Skeletal muscle tissue (tissue), 4 donors: ENCODE measurements around the gene PITPNM3. TPM values are rescaled to one million over a fixed set of nuclear protein-coding genes. Genes with fewer than 3 reads are reported as not detected.

ENCODE experiments used
- H3K27ac ChIP-seq: one replicate; pipeline ENCODE4 v1.7.0; 2013; ENCODE audit warnings: mild to moderate bottlenecking, low read depth, low read length, inconsistent platforms
- H3K27me3 ChIP-seq, 3 donors: one replicate each; pipeline ENCODE4 v1.7.0; 2013; ENCODE audit warnings: low read length in 3 of 3; ENCODE audit not compliant: control insufficient read depth in 3 of 3, insufficient read depth in 3 of 3
- H3K36me3 ChIP-seq, 3 donors: one replicate each; pipeline ENCODE4 v1.7.0; 2013; ENCODE audit warnings: low read length in 3 of 3; ENCODE audit not compliant: control insufficient read depth in 3 of 3, insufficient read depth in 3 of 3
- H3K4me1 ChIP-seq, 3 donors: one replicate each; pipeline ENCODE4 v1.7.0; 2013; ENCODE audit warnings: low read length in 3 of 3, mild to moderate bottlenecking in 3 of 3; ENCODE audit not compliant: control insufficient read depth in 3 of 3, insufficient read depth in 3 of 3
- H3K4me3 ChIP-seq, 3 donors: one replicate each; pipeline ENCODE4 v1.7.0; 2013; ENCODE audit warnings: low read length in 3 of 3
- H3K9ac ChIP-seq, 3 donors: one replicate each; pipeline ENCODE4 v1.7.0; 2013; ENCODE audit warnings: low read length in 3 of 3, mild to moderate bottlenecking in 3 of 3, moderate library complexity in 2 of 3, low read depth in 1 of 3
- H3K9me3 ChIP-seq, 3 donors: one replicate each; pipeline ENCODE4 v1.7.0; 2013; ENCODE audit warnings: low read length in 3 of 3; ENCODE audit not compliant: control insufficient read depth in 3 of 3
- total RNA-seq: library from RNA; depleted of rRNA; stranded (reverse); fragments of >200 nt; gene quantifications from one replicate; pipeline ENCODE4 v1.2.3, GENCODE V29; 2014
- donor health status: Osteomylitis.

The PITPNM3 gene
- total RNA-seq, 1 donor from 2014 or later = 1.0 TPM

DNA sequence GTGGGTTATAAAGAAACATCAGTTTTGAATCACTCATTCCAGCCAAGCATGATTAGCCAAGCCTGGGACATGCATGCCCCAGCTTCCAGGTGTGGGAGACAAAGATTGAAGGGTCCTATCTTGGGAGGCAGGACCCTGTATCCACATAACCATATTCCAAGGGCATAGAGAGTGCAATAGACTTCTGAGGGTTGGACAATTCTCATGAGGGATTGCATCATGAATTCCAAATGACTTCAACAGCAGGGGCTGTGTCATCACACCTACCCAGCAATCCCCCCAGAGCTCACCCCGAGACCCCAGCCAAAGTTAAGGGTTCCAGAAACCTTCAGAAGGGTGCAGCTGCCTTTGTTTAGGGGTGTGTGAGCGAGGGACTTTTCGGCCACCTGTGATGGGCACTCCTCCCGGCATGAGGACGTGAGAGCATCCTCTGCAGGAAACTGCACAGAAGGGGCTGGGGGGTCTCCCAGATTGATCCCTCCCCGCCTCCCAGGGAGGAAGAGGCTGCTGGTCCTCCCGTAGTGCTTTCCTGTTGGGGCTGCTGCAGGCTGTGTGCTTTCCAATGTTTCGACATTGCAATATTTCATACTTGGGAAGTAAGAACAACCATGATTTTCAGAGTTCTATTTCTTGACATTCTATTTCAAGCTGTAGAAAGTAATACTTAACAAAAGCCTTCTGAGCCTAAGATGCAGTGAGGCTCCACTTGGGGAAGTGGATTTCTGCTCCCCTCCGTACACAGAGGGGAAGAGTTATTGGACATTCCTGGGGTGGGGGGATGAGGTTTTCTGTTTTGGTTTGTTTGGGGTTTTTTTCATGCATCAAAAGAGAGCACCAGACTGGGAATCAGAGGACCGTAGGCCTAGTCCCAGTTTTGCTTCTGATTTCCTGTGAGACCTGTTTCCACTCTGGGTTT lies 13.3 kb upstream of the PITPNM3 start:
- Histone ChIP-seq H3K27ac (no peak overlapping the region), H3K9me3 (no peaks in the 10 kb centered on the region), H3K4me3 (no peak overlapping the region), H3K36me3 (no peaks in the 10 kb centered on the region), H3K9ac (no peak overlapping the region), H3K27me3 (peaks cover 9 to 30% (median 15%) of the 10 kb centered on the region in 3 donors), H3K4me1 (peaks cover 0 to 6% (median under 1%) of the 10 kb centered on the region in 3 donors)

DNA sequence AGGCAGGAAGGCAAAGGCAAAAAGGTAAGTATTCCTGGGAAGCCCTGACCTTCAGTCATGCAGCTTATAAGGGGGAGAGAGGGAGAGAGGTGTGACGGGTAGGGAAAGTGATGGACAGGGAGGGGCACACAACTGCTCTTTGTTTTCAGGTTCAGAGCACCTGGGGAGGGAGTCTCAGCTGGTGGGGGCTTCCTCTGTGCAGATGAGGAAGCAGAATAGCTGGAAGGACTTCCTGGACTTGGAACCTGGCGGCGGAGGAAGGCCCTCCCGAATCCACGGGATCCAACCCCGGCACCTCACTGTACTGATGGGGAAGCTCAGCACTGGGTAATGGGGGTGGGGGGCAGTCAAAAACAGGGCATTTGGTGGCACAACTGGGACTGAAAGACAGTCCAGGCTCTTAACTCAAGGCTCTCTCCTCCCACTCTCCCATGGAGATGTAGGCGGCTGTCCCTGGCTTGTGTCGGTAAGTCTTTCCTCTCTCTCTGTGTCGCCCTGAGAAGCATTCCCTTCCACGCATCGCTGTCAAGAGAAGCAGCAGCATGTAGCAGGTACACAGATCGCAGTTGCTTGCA lies 11.9 kb upstream of the PITPNM3 start:
- peaks cover 9 to 30% (median 15%) of the 10 kb centered on the region in 3 donors for H3K27me3 ChIP-seq
- no peak overlapping the region for H3K9ac ChIP-seq
- H3K9me3 ChIP-seq = no peaks in the 10 kb centered on the region
- no peak overlapping the region for H3K4me3 ChIP-seq
- peaks cover 0 to 5% (median 0%) of the 10 kb centered on the region in 3 donors for H3K4me1 ChIP-seq
- H3K36me3 ChIP-seq = no peaks in the 10 kb centered on the region
- H3K27ac ChIP-seq = no peak overlapping the region

DNA sequence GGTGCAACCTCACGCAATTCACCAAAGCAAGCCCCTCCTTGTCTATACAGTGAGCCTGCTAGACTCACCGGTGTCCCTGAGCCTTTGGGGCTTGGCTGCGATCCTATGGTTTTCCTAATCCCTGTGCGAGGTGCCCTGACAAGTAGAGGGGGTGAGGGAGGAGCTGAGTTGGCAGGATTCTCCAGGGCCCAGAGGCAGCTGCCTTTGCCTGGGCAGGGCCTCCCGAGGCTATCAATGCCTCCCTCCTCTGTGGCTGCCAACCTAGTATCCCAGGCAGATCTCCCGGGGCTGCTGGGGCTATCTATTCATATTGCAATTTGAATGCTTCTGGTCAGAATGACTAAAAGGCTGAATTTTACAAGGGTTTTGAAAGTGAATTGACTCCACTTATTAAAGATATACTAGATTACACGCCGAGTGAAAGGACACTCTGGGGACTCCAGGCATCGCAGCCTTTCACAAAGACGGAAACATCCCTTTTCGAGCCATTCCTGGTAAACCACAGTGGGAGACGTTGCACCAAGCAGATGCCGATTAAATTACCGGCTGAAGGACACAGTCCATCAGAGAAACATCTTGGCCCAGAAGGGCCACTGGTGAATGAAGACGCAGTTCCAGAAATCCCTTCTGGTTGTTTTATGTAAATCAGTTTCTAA lies 11.3 kb upstream of the PITPNM3 start:
- Histone ChIP-seq H3K9ac (no peak overlapping the region), H3K27ac (no peak overlapping the region), H3K36me3 (no peaks in the 10 kb centered on the region)

DNA sequence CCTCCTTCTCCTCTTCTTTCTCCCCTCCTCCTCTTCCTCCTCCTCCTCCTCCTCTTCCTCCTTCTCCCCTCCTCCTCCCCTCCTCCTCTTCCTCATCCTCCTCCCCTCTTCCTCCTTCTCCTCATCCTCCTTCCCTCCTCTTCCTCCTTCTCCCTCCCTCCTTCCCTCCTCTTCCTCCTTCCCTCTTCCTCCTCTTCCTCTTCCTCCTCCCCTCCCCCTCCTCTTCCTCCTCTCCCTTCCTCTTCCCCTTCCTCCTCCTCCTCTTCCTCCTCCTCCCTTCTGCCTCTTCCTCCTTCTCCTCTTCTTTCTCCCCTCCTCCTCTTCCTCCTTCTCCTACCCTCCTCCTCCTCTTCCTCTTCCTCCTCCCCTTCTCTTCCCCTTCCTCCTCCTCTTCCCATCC lies 5.1 kb upstream of the PITPNM3 start:
- Histone ChIP-seq H3K9me3 (no peaks in the 10 kb centered on the region), H3K36me3 (no peaks in the 10 kb centered on the region), H3K4me3 (no peak overlapping the region), H3K9ac (no peak overlapping the region), H3K4me1 (no peaks in the 10 kb centered on the region), H3K27me3 (peaks cover 13 to 18% (median 15%) of the 10 kb centered on the region in 3 donors), H3K27ac (no peak overlapping the region)

More for the DNA sequence above, 11.3 kb upstream of the PITPNM3 start:
- no peaks in the 10 kb centered on the region for H3K9me3 ChIP-seq
- H3K27me3 ChIP-seq = peaks cover 9 to 28% (median 14%) of the 10 kb centered on the region in 3 donors
- no peak overlapping the region for H3K4me3 ChIP-seq
- peaks cover 0 to 5% (median 0%) of the 10 kb centered on the region in 3 donors for H3K4me1 ChIP-seq

DNA sequence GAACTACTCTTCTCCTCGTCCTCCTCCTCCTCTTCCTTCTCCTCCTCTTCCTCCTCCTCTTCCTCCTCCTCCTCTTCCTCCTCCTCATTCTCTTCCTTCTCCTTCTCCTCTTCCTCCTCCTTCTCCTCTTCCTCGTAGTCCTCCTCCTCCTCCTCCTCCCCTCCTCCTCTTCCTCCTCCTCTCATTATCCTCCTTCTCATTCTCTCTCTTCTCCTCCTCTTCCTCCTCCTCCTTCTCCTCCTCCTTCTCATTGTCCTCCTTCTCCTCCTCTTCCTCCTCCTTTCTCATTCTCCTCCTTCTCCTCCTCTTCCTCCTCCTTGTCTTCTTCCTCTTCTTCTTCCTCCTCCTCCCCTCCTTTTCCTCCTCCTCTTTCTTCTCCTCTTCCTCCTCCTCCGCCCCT lies 4.1 kb upstream of the PITPNM3 start:
- no peak overlapping the region for H3K27ac ChIP-seq
- no peaks in the 10 kb centered on the region for H3K9me3 ChIP-seq
- H3K4me1 ChIP-seq = peaks cover 2 to 4% (median 4%) of the 10 kb centered on the region in 3 donors
- H3K4me3 ChIP-seq = no peak overlapping the region
- no peak overlapping the region for H3K9ac ChIP-seq
- H3K27me3 ChIP-seq = peaks cover 16 to 22% (median 21%) of the 10 kb centered on the region in 3 donors
- H3K36me3 ChIP-seq = no peaks in the 10 kb centered on the region

DNA sequence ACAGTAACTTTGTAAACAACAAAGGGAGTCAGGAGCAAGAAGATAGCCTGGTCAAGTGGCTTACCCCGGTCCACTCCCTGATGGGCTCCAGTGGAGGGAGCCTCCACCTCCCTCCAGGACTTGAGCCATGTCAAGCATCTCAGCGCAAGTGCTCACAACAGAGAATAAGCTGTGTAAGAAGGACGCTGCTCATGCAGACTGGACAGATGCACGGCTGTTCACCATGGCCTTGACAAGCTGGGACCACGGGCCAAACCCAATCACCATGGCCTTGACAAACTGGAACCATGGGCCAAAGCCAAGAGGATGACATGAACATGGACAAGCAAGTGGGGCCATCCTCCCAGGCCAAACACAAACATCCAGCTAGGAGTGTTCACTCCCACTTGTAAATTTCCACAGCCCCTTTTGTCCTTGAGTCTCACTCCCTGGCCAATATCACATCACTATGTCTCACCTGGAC lies 3.4 kb upstream of the PITPNM3 start:
- Histone ChIP-seq H3K9ac (no peak overlapping the region), H3K27ac (no peak overlapping the region), H3K9me3 (no peaks in the 10 kb centered on the region), H3K4me1 (peaks cover 8 to 11% (median 11%) of the 10 kb centered on the region in 3 donors), H3K36me3 (no peaks in the 10 kb centered on the region), H3K4me3 (no peak overlapping the region), H3K27me3 (peaks cover 23 to 29% (median 28%) of the 10 kb centered on the region in 3 donors)

DNA sequence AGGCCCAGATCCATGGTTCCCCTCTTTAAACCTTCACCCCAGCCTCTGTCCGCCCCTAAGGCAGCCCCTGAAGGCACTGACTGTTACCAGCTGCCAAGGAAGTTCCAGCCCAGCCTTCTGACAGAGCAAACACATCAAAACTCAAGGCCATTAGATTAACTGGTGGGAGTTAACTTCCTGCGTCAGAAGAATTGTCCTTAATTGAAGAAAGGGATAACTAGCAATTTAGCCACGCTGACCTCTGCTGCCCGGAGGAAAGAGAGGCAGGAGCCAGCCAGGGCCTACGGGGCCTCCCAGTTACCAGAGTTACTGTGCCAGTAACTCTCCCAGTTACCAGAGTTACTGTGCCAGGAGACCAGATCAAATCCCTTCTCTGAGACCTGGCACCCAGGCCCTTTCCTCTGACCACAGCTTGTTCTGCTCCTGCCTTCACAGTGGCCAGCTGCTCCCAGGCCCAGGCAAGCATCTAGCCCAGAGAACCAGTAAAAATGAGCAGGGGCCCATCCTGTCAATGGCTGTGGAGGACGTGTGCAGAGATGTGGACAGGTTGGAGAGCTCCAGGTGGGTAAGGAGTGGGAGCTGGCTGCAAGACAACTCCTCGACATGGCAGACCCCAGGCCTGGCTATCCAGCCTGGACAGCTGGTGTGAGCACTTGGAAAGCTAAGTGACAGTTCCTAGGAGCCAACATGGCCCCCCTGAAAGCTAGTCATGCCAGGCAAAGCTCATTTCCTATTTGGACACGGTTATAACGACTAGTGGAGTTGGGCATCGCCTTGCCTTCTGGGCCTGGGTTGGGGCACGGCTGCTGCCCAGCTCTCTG lies 2.8 kb upstream of the PITPNM3 start:
- Histone ChIP-seq H3K27me3 (peaks cover 29 to 35% (median 34%) of the 10 kb centered on the region in 3 donors), H3K27ac (no peak overlapping the region), H3K4me1 (peaks cover 10 to 14% (median 12%) of the 10 kb centered on the region in 3 donors), H3K9ac (no peak overlapping the region), H3K36me3 (no peaks in the 10 kb centered on the region), H3K4me3 (no peak overlapping the region), H3K9me3 (no peaks in the 10 kb centered on the region)

DNA sequence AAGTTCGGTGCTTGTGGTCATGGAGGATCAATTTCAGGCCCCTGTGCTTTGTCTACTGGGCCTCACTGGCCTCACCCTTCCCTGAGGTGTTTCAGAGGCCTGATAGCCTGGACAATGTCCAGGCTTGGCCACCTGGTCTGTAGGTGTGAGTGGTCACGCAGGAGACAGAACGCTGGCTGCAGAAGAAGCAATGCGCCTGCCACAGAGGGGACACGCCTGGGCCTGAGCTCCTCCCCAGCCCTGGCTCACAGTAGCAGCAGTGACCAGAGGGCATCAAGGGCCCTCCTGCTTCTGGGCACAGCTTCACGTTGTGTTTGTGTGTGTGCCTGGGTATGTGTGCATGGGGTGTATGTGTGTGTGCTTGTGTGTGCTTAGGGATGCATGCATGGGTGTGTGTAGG lies 1.9 kb upstream of the PITPNM3 start:
- Histone ChIP-seq H3K4me3 (no peak overlapping the region), H3K4me1 (peaks cover 10 to 14% (median 12%) of the 10 kb centered on the region in 3 donors), H3K9me3 (no peaks in the 10 kb centered on the region), H3K36me3 (no peaks in the 10 kb centered on the region), H3K9ac (no peak overlapping the region), H3K27me3 (peaks cover 37 to 43% (median 40%) of the 10 kb centered on the region in 3 donors), H3K27ac (no peak overlapping the region)

DNA sequence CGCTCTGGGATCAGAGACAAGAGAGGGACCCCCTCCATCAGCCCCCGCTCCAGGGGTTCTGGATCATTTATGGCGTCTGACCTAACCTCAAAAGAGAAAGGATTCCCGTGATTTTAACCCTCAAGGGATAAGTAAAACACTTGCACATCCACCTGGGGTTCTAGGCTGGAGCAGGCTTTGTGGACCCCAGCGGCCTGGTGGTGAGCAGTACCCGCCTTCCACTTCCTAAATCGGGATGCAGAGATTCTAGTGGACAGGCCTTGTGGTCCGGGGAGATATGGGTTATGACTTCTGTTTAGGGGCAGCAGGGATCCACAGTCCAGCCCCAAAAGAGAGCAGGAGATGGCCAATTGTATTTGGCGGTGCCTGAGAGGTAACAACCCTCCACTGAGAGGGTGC lies 684 bp upstream of the PITPNM3 start:
- H3K27me3 ChIP-seq = peaks cover 42 to 50% (median 45%) of the 10 kb centered on the region in 3 donors
- peaks cover 11 to 14% (median 12%) of the 10 kb centered on the region in 3 donors for H3K4me1 ChIP-seq
- H3K9me3 ChIP-seq = no peaks in the 10 kb centered on the region
- no peak overlapping the region for H3K4me3 ChIP-seq
- H3K36me3 ChIP-seq = no peaks in the 10 kb centered on the region
- no peak overlapping the region for H3K9ac ChIP-seq
- no peak overlapping the region for H3K27ac ChIP-seq
